DMS53 (cell line): Measurements from ENCODE around the gene NPNT.
"Not testable (repeated sequence)": the region's sequence is repeated elsewhere in the genome, so short reads cannot be mapped to it uniquely, and the experiment has no call there.

Experiments
- DNase-seq: peaks from one replicate; lab custom pipeline; 2025; lab: John Stamatoyannopoulos, UW

The NPNT gene

DNA sequence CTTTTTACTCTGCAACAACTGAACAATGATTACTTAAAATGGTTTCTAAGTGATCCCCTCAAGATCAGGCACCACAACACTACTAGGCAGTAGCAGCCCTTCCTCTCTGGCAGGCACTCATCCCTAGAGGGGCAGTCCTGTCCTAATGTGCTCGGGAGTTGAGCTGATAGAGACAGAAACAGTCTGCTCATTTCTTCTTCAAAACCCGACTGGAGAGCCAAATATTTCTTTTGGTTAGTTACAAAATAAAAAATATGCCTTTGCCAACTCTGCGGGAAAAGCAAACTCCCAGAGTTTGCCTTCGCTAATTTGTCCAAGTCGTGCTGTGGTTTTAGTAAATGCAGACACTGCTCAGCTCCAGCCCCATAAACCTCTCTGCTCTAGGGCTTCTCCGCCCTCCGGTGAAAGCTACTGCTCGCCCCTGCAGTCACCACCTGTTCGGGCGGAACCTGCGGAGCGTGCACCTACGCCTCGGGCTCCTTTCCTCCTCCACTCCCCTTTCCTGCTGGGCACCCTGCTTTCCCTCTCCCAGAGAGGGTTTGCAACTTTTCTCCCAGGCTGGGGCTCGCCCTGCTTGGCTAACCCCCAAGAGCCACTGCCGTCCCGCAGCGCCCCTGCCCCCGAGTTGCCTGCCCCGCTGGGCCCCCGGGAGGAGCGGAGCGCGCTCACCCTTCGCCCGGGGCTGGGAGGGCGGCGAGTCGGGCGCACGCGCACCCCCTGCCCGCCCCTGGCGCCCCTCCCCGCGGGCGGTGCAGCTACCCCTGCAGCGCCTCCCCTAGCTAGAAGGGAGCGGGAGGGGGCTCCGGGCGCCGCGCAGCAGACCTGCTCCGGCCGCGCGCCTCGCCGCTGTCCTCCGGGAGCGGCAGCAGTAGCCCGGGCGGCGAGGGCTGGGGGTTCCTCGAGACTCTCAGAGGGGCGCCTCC lies at the start of gene NPNT:
TSS of gene NPNT (plus strand) at position 812 of the 923 bp plus-strand sequence. CDS start 182 bp downstream, outside the sequence.
- DNase-seq: peak; percentile 73

DNA sequence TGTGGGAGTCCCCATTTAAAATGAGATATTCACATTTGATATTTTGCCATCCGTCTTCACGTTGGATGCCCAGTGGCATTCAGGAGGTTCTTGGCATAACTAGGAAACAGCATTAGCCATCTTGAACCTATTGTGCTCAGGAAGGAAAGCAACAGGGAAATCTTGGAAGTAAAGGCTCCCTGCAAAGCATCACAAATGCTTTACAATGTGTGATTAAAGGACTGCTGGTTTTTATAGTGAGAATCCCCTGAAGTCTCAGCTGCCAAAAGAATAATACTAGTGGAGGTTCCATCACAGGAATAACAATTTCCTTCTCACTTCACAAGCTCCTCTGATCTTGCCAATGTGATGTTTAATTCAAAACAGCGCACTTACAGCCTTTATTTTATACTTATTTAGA lies 49.7 kb upstream of the NPNT start:
- no peak for DNase-seq

DNA sequence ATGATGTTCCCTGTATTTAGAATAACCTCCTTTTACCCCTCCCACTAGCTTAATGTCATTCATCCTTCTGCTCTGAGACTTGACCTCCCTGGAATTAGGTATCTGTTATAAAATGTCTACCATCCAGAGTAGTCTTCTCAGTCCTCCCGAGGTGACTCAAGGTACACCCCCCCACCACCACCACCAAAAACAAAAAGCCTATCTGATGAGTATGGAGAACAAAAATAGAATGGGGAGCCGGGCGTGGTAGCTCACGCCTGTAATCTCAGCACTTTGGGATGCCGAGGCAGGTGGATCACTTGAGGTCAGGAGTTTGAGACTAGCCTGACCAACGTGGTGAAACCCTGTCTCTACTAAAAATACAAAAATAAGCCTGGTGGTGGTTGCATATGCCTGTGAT lies 46.9 kb upstream of the NPNT start:
- DNase-seq: not testable (repeated sequence)

GRCh38 chr4:105851196-105851595 lies 44.1 kb upstream of the NPNT start:
- no peak for DNase-seq

DNA sequence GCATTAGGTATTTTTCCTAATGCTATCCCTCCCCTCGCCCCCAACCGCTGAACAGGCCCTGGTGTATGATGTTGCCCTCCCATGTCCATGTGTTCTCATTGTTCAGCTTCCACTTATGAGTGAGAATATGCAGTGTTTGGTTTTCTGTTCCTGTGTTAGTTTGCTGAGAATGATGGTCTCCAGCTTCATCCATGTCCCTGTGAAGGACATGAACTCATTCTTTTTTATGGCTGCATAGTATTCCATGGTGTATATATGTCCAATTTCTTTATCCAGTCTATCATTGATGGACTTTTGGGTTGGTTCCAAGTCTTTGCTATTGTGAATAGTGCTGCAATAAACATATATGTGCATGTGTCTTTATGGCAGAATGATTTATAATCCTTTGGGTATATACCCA lies 43.0 kb upstream of the NPNT start:
- DNase-seq: not testable (repeated sequence)

DNA sequence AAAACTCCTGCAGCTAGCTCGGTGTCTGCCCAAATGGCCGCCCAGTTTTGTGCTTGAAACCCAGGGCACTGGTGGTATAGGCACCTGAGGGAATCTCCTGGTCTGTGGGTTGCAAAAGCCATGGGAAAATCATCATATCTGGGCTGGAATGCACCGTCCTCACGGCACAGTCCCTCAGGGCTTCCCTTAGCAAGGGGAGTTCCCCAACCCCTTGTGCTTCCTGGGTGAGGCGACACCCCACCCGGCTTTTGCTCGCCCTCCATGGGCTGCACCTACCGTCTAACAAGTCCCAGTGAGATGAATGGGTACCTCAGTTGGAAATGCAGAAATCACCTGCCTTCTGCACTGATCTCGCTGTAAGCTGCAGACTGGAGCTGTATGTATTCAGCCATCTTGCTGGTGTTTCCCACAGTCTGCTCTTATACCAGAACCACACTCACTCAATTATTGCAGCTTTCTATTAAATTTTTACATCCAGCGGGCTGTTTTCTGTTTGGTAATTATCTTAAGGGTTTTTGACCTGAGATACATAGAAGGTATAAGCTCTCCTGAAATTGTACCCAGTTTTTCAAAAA lies 36.7 kb upstream of the NPNT start:
- peak; percentile 38 for DNase-seq

- peak; percentile 80 for DNase-seq
Measured at GRCh38 chr4:105859233-105859632, 36.0 kb upstream of the NPNT start.

DNA sequence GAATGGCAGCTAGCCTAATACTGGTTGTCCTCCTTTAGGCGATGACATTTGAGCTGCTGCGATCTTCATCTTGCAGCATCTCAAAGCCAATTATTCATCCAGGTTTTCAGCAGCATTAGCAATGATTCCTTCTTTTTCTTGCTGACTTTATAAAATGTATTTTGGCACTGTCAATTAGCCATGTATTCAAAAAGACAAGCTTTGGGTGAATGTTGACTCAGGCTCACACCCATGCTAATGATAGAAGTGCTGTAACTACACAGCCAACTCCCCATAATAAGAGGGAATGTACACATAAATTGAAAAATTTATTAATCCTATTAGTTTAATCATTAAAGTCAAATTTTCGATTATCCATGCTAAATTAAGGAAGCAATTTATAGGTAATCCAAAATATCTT lies 24.3 kb upstream of the NPNT start:
- no peak for DNase-seq

- DNase-seq: no peak
Measured at GRCh38 chr4:105871997-105872396, 23.3 kb upstream of the NPNT start.

- DNase-seq: no peak
Measured at GRCh38 chr4:105875233-105875632, 20.0 kb upstream of the NPNT start.

DNA sequence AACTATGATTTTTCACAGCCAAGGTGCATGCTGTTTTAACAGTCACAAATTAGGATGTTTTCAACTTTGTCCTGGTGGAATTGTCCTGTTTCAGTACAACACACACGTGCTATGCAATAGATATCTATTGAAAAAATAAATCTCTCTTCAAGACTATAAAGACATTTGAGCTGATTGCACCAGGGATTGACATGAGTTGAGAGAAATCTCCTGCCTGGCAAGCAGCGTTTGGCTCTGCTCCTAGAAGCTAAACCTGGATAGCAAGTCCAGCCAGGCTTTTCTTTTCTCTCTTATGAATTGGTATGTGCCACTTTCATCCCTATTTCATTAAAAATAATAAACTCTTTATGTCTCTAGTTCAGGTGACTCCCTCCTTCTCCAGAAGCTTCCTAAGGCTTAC lies 16.6 kb upstream of the NPNT start:
- DNase-seq: no peak

DNA sequence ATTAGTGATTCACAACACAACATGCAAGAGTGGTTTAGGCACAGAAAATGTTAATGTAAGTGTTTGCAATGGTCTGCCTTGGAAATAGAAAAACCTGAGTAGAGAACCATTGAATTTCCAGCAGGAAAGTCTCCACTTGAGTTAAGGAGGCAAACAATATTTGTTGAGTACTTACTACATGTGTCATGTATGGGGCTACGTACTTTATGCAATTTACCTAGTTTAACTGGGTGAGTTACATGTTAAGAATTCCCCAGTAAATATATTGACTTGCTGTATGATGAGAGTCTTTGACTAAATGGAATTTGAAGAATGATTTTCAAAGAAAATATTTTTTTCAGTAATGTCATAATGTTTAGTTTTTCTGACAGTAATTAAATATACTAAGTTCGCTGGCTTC lies 7.8 kb upstream of the NPNT start:
- DNase-seq: peak; percentile 22

DNA sequence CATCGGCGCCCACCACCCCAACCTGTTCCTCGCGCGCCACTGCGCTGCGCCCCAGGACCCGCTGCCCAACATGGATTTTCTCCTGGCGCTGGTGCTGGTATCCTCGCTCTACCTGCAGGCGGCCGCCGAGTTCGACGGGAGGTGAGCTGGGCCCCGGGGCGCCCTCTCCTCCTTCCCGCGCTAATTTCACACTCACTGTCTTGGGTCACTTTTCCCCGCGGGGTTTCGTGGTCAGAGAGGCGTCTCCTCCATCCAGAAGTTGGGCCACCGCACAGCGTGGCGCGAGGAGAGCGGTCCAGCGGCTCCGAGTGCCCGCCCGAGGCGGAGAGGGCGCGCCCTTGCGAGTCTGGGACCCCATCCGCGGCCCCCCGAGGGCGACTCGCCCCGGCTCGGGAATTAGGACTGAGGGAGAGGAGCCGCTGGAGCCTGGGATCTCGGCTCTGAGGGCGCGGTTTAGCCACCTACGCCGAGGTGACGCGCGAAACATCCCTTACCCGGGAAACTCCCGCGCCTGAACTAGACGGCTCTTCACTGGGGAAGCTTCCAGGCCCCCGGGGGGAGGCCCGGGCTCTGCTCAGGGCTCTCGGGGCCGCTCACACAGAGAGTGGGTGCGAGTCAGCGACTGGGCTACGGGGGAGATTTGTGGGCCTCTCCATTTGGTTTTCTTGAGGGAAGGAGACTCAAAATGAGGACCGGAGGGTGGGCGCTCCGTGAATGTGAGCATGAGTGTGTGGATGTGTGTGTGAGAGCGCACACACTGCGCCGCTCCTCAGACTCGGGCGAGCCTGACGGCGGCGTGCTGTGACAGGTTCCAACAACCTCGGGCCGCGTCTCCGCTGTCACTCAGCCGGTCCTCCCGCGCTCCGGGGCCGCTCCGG lies 551 bp downstream of the NPNT start:
- DNase-seq: peak; percentile 72

- DNase-seq: no peak
Measured at GRCh38 chr4:105896461-105896942, 1.2 kb downstream of the NPNT start.

GRCh38 chr4:105896984-105897775 lies 1.9 kb downstream of the NPNT start:
- peak; percentile 16 for DNase-seq

DNA sequence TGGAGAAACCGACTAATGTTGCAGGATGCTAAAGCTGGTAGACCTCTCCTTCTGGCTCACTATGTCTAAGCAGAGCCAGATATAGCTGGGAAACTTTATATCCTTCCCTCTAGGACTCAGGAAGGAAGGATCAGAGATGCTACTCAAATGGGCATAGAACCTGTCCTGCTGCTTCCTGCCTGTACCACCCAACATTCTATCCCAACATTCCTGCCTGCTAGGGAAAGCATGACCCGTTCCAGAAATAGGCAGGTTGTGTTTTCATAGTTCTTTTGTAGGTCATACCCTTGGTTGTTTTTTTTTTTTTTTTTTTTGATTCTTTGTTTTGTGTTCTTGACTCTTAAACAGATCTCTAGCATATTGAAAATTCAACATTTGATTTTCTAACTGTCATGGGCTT lies 5.3 kb downstream of the NPNT start:
- DNase-seq: no peak

GRCh38 chr4:105902550-105903262 lies 7.4 kb downstream of the NPNT start:
- DNase-seq: no peak

- DNase-seq: peak; percentile 81
Measured at GRCh38 chr4:105909787-105910281, 14.6 kb downstream of the NPNT start.

GRCh38 chr4:105911426-105911825 lies 16.2 kb downstream of the NPNT start:
- peak; percentile 43 for DNase-seq

GRCh38 chr4:105912633-105913032 lies 17.4 kb downstream of the NPNT start:
- no peak for DNase-seq
